ENCODE data around the gene FST.

DNA sequence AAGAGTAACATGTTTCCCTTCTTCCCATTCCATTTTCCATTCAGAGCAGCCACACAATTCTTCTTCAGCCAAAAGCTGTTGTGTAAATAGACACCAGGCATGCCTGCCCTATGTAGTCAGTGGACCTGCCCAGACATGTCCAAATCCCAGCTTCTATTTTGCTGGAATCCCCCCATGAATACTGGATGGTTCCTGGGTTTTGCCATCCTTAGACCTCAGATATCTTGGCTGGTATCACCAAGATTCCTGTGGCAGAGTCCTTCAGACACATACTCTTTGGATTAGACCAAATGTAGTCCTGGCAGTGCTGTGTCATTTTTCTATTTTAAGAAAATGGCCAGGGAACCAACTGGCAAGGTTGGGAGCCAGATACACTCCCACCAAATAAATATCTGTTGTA is 10.3 kb downstream of the FST start:
- no peak for TF ChIP-seq EZH2phosphoT487 (IDR thresholded peaks at IDR 0.05; ENCODE audit: borderline replicate concordance)
- TF ChIP-seq, protein P1, sequence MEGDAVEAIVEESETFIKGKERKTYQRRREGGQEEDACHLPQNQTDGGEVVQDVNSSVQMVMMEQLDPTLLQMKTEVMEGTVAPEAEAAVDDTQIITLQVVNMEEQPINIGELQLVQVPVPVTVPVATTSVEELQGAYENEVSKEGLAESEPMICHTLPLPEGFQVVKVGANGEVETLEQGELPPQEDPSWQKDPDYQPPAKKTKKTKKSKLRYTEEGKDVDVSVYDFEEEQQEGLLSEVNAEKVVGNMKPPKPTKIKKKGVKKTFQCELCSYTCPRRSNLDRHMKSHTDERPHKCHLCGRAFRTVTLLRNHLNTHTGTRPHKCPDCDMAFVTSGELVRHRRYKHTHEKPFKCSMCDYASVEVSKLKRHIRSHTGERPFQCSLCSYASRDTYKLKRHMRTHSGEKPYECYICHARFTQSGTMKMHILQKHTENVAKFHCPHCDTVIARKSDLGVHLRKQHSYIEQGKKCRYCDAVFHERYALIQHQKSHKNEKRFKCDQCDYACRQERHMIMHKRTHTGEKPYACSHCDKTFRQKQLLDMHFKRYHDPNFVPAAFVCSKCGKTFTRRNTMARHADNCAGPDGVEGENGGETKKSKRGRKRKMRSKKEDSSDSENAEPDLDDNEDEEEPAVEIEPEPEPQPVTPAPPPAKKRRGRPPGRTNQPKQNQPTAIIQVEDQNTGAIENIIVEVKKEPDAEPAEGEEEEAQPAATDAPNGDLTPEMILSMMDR (conservative IDR thresholded peaks at IDR 0.05; ENCODE audit: low read length): no peak
